Right hindlimb (tissue), 1 donor: ENCODE data around the gene MEGF6.

Experiments
- DNase-seq: peaks from one replicate; pipeline ENCODE4 v3.0.0-alpha.2; 2018

MEGF6 gene

GRCh38 chr1:3516911-3517675 lies 94.2 kb downstream of the MEGF6 start:
- DNase-seq, result no peak

GRCh38 chr1:3516481-3516869 lies 94.8 kb downstream of the MEGF6 start:
- no peak for DNase-seq

- no peak for DNase-seq
Measured at GRCh38 chr1:3515774-3516480, 95.4 kb downstream of the MEGF6 start.

GRCh38 chr1:3515272-3515671 lies 96.0 kb downstream of the MEGF6 start:
- no peak for DNase-seq

GRCh38 chr1:3514404-3514803 lies 96.9 kb downstream of the MEGF6 start:
- DNase-seq, result no peak

GRCh38 chr1:3511856-3512255 lies 99.5 kb downstream of the MEGF6 start:
- no peak for DNase-seq

GRCh38 chr1:3511306-3511705 lies 100.0 kb downstream of the MEGF6 start:
- no peak for DNase-seq

- no peak for DNase-seq
Measured at GRCh38 chr1:3510956-3511250, 100.4 kb downstream of the MEGF6 start.

GRCh38 chr1:3510136-3510955 lies 101.0 kb downstream of the MEGF6 start:
- DNase-seq, result no peak

- DNase-seq, result no peak
Measured at GRCh38 chr1:3509721-3510120, 101.6 kb downstream of the MEGF6 start.

- DNase-seq, result no peak
Measured at GRCh38 chr1:3508757-3509415, 102.4 kb downstream of the MEGF6 start.

GRCh38 chr1:3507636-3508275 lies 103.6 kb downstream of the MEGF6 start:
- DNase-seq, result no peak

GRCh38 chr1:3506943-3507342 lies 104.4 kb downstream of the MEGF6 start:
- DNase-seq, result no peak

GRCh38 chr1:3506041-3506440 lies 105.3 kb downstream of the MEGF6 start:
- no peak for DNase-seq

- no peak for DNase-seq
Measured at GRCh38 chr1:3505161-3505560, 106.1 kb downstream of the MEGF6 start.

- no peak for DNase-seq
Measured at GRCh38 chr1:3504822-3505153, 106.5 kb downstream of the MEGF6 start.

GRCh38 chr1:3504151-3504821 lies 107.0 kb downstream of the MEGF6 start:
- DNase-seq, result no peak

GRCh38 chr1:3503525-3503886 lies 107.8 kb downstream of the MEGF6 start:
- no peak for DNase-seq

GRCh38 chr1:3502641-3503524 lies 108.4 kb downstream of the MEGF6 start:
- no peak for DNase-seq

GRCh38 chr1:3501856-3502640 lies 109.3 kb downstream of the MEGF6 start:
- peak; percentile 76 for DNase-seq

GRCh38 chr1:3501437-3501836 lies 109.9 kb downstream of the MEGF6 start:
- DNase-seq, result no peak
